AG04450 (cell line): ENCODE results near the gene MMAA. TPM values are rescaled to one million over a fixed set of nuclear protein-coding genes. Genes with fewer than 3 reads are reported as not detected.
A peak's percentile ranks its signal among the peaks of the same experiment; 100 is the strongest.
"Not testable (repeated sequence)": the region's sequence is repeated elsewhere in the genome, so short reads cannot be mapped to it uniquely, and the experiment has no call there.

Source experiments
- CTCF ChIA-PET: fragments of 300-600, 350-600 bp; formaldehyde crosslinking; extraction: SDS; loops from one replicate; lab custom pipeline; 2022; ENCODE audit warnings: antibody characterized with exemption, inconsistent platforms; lab: Charles Lee
- POLR2A ChIA-PET: fragments of 350-600 bp; formaldehyde crosslinking; extraction: SDS; loops from one replicate; lab custom pipeline; 2021; ENCODE audit warnings: antibody characterized with exemption, inconsistent platforms; lab: Yijun Ruan, JAX
- DNase-seq: peaks from one replicate; pipeline ENCODE4 v3.0.0-alpha.2; 2011; ENCODE audit warnings: low read depth, low spot score
- H3K27ac ChIP-seq: one replicate; pipeline ENCODE4 v1.5.1; 2012; ENCODE audit warnings: low read depth, low read length, control low read depth
- H3K27me3 ChIP-seq: one replicate; pipeline ENCODE4 v1.6.0; 2012; ENCODE audit warnings: low read length; ENCODE audit not compliant: control insufficient read depth, insufficient read depth
- H3K4me3 ChIP-seq: 2 replicates; pipeline ENCODE4 v1.5.1; 2011; ENCODE audit warnings: mild to moderate bottlenecking, low read depth, low read length, control low read depth
- H3K9me3 ChIP-seq: 2 replicates; pipeline ENCODE4 v1.5.1; 2012; ENCODE audit warnings: low read length; ENCODE audit not compliant: control insufficient read depth, insufficient read depth
- polyA plus RNA-seq: library from polyadenylated mRNA; depleted of rRNA; stranded (reverse); fragments of >200 nt; gene quantifications from 2 replicates; pipeline ENCODE4 v1.2.3, GENCODE V29; 2011
- TF ChIP-seq, protein P1 (sequence below): IDR thresholded peaks from 2 replicates; pipeline ENCODE4 v1.5.1; 2011; ENCODE audit warnings: low read depth, low read length, control low read depth, inconsistent platforms

MMAA gene
- polyA plus RNA-seq, 1 experiment = 8.8 TPM

GRCh38 chr4:145613566-145614232 lies 5.5 kb upstream of the MMAA start:
- ChIA-PET POLR2A (no interaction called here), CTCF (interaction anchor here (2.2 to 2.4 kb wide), 2 partner anchors 380 to 396 kb away, joined by 13 to 26 read pairs; no protein-coding TSS in a partner anchor)
- Histone ChIP-seq H3K4me3 (no peak overlapping the region), H3K27me3 (no peaks in the 10 kb centered on the region), H3K27ac (no peak overlapping the region), H3K9me3 (no peaks in the 10 kb centered on the region)
- no peak for DNase-seq
- TF ChIP-seq, protein P1, sequence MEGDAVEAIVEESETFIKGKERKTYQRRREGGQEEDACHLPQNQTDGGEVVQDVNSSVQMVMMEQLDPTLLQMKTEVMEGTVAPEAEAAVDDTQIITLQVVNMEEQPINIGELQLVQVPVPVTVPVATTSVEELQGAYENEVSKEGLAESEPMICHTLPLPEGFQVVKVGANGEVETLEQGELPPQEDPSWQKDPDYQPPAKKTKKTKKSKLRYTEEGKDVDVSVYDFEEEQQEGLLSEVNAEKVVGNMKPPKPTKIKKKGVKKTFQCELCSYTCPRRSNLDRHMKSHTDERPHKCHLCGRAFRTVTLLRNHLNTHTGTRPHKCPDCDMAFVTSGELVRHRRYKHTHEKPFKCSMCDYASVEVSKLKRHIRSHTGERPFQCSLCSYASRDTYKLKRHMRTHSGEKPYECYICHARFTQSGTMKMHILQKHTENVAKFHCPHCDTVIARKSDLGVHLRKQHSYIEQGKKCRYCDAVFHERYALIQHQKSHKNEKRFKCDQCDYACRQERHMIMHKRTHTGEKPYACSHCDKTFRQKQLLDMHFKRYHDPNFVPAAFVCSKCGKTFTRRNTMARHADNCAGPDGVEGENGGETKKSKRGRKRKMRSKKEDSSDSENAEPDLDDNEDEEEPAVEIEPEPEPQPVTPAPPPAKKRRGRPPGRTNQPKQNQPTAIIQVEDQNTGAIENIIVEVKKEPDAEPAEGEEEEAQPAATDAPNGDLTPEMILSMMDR = no peak

GRCh38 chr4:145614233-145614610 lies 5.0 kb upstream of the MMAA start:
- POLR2A ChIA-PET = no interaction called here
- Histone ChIP-seq H3K27ac (no peak overlapping the region), H3K4me3 (no peak overlapping the region), H3K27me3 (no peaks in the 10 kb centered on the region), H3K9me3 (no peaks in the 10 kb centered on the region)
- TF ChIP-seq, protein P1 = no peak
- CTCF ChIA-PET = interaction anchor here (1.5 to 7.0 kb wide), 2 partner anchors 381 to 396 kb away, joined by 6 to 140 read pairs; no protein-coding TSS in a partner anchor
- no peak for DNase-seq

DNA sequence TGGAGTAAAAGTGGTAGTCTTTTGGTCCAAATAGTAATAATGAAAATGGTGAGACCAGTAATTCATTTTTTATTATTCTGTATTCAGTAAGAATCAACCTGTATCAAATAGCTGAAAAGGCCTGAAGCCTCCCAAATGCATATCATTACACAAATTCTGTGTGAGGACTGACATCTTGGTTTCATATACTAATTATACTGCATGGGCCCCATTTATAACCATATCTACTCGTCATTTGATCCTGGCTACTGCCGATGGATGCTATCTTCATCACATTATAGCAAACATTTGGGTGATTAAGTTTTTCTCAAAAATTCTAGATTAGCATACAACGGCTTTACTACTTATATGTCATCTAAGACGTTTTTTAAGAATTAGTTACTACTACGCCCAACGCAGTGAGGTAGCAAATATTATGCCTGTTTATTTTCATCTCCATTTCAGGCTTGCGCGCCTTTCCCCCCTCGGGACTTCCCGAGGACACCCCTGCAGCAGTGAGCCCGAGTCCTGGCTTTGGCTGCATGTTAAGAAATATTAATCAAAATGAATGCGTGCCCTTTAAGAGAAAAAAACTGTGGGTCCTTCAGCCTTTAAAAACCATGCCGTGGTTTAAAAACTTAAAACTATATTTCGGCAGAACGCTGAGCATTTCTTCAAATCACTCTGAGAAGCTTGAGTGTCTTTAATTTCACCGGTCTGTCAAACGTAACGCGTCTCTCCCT lies 814 bp upstream of the MMAA start:
- H3K27me3 ChIP-seq = no peaks in the 10 kb centered on the region
- TF ChIP-seq, protein P1 = no peak
- POLR2A ChIA-PET = interaction anchor here (1.0 to 1.3 kb wide), 2 partner anchors 115 to 116 kb away, joined by 3 read pairs; no protein-coding TSS in a partner anchor
- no peak for DNase-seq
- H3K27ac ChIP-seq = peak overlapping the region; percentile 88
- H3K9me3 ChIP-seq = no peaks in the 10 kb centered on the region
- peak overlapping the region; percentile 89 for H3K4me3 ChIP-seq
- CTCF ChIA-PET = interaction anchor here (0.6 to 7.0 kb wide), 19 partner anchors 9 to 468 kb away, joined by 3 to 140 read pairs (median 6); no protein-coding TSS in a partner anchor

GRCh38 chr4:145619639-145619996 lies 433 bp downstream of the MMAA start:
- ChIA-PET CTCF (interaction anchor here (0.5 to 7.0 kb wide), 19 partner anchors 10 to 473 kb away, joined by 3 to 140 read pairs (median 3); no protein-coding TSS in a partner anchor), POLR2A (interaction anchor here (1.0 to 1.3 kb wide), 2 partner anchors 113 to 115 kb away, joined by 3 read pairs; no protein-coding TSS in a partner anchor)
- H3K27ac ChIP-seq = peak overlapping the region; percentile 88
- H3K4me3 ChIP-seq = peak overlapping the region; percentile 89
- no peaks in the 10 kb centered on the region for H3K9me3 ChIP-seq
- no peak for DNase-seq
- TF ChIP-seq, protein P1 = no peak
- no peaks in the 10 kb centered on the region for H3K27me3 ChIP-seq

- H3K9me3 ChIP-seq, H3K27ac ChIP-seq, H3K27me3 ChIP-seq, POLR2A ChIA-PET, H3K4me3 ChIP-seq, DNase-seq: not testable (repeated sequence)
- CTCF ChIA-PET = interaction anchor here (1.3 kb wide), 1 partner anchor 405 kb away, joined by 8 read pairs; no protein-coding TSS in a partner anchor
These were observed 2.9 kb downstream of the MMAA start for GRCh38 chr4:145622067-145622466.
